ENCODE data around the gene SSBP2. TPM values are rescaled to one million over a fixed set of nuclear protein-coding genes. Genes with fewer than 3 reads are reported as not detected.

Gene SSBP2
- total RNA-seq, 1 donor from 2014 or later, result 146 TPM

Other genes starting within 250 kb of the SSBP2 start
- gene ATG10, start 220.9 kb upstream of the SSBP2 start, total RNA-seq (ENCODE audit: unreplicated experiment), result 12.1 TPM